Cardiac muscle cell (in vitro differentiated cells and primary cell): ENCODE data around the gene SKP2. TPM values are rescaled to one million over a fixed set of nuclear protein-coding genes. Genes with fewer than 3 reads are reported as not detected.

ENCODE experiments used
- DNase-seq, 2 donors: peaks; one replicate each; pipeline versions ENCODE4 v3.0.0 to v3.0.0-alpha.2; 2010 to 2017; ENCODE audit warnings: low read depth in 1 of 2, low spot score in 1 of 2
- H3K27ac ChIP-seq: fragments of 200-600 bp; sonication (generic); 2 replicates; pipeline ENCODE4 v1.5.1; 2016
- H3K27me3 ChIP-seq: fragments of 200-600 bp; sonication (generic); 2 replicates; pipeline ENCODE4 v1.6.0; 2016; ENCODE audit warnings: control low read depth
- H3K36me3 ChIP-seq: fragments of 200-600 bp; sonication (generic); 2 replicates; pipeline ENCODE4 v1.5.1; 2016; ENCODE audit warnings: control low read depth
- H3K4me1 ChIP-seq: fragments of 200-600 bp; sonication (generic); 2 replicates; pipeline ENCODE4 v1.8.1; 2017; ENCODE audit warnings: low read depth, mild to moderate bottlenecking, mixed run types
- H3K4me3 ChIP-seq: fragments of 200-600 bp; sonication (generic); 2 replicates; pipeline ENCODE4 v1.5.1; 2016; ENCODE audit warnings: mild to moderate bottlenecking
- H3K9me3 ChIP-seq: fragments of 200-600 bp; sonication (generic); 2 replicates; pipeline ENCODE4 v1.5.1; 2017; ENCODE audit warnings: low read depth, mild to moderate bottlenecking, control low read depth
- CTCF ChIP-seq: IDR thresholded peaks from 2 replicates; pipeline ENCODE4 v1.5.1; 2012; ENCODE audit warnings: low read depth, mild to moderate bottlenecking, low read length
- polyA plus RNA-seq: library from polyadenylated mRNA; unstranded; fragments of >200 nt; fragmentation: Nextera tagmentation; extraction: Ambion mirVana; gene quantifications from 2 replicates; pipeline ENCODE4 v1.2.1, GENCODE V29; 2016
- total RNA-seq: library from RNA; depleted of rRNA; stranded (reverse); fragments of >200 nt; gene quantifications from 2 replicates; pipeline ENCODE4 v1.2.3, GENCODE V29; 2016

Gene SKP2
- total and polyA plus RNA-seq, 2 experiments from 2014 or later: 30.3 to 36.1 TPM

GRCh38 chr5:36153298-36153677, 1.4 kb downstream of the SKP2 start:
- no peaks in the 10 kb centered on the region for H3K9me3 ChIP-seq
- TF ChIP-seq CTCF: no peak
- H3K27ac ChIP-seq: peak overlapping the region; percentile 81
- H3K36me3 ChIP-seq: peaks cover 20% of the 10 kb centered on the region
- no peaks in the 10 kb centered on the region for H3K27me3 ChIP-seq
- H3K4me1 ChIP-seq: peaks cover 44% of the 10 kb centered on the region
- peak overlapping the region; percentile 84 for H3K4me3 ChIP-seq
- DNase-seq: no peak

- Histone ChIP-seq H3K4me3 (peak overlapping the region; percentile 84), H3K36me3 (peaks cover 20% of the 10 kb centered on the region), H3K27me3 (no peaks in the 10 kb centered on the region), H3K4me1 (peaks cover 49% of the 10 kb centered on the region), H3K27ac (peak overlapping the region; percentile 38), H3K9me3 (no peaks in the 10 kb centered on the region)
- no peak for DNase-seq
- no peak for TF ChIP-seq CTCF
Observed at GRCh38 chr5:36153726-36154125, 1.8 kb downstream of the SKP2 start.

GRCh38 chr5:36155291-36155690, 3.4 kb downstream of the SKP2 start:
- H3K4me3 ChIP-seq: no peak overlapping the region
- H3K27ac ChIP-seq: no peak overlapping the region
- no peak for DNase-seq
- H3K4me1 ChIP-seq: peaks cover 45% of the 10 kb centered on the region
- H3K9me3 ChIP-seq: no peaks in the 10 kb centered on the region
- H3K27me3 ChIP-seq: no peaks in the 10 kb centered on the region
- TF ChIP-seq CTCF: no peak
- H3K36me3 ChIP-seq: peaks cover 21% of the 10 kb centered on the region

- no peak for TF ChIP-seq CTCF
- Histone ChIP-seq H3K27ac (peak overlapping the region; percentile 81), H3K4me3 (no peak overlapping the region), H3K36me3 (peaks cover 25% of the 10 kb centered on the region), H3K27me3 (no peaks in the 10 kb centered on the region), H3K4me1 (peaks cover 41% of the 10 kb centered on the region), H3K9me3 (no peaks in the 10 kb centered on the region)
- peak in 1 of 2 donors; percentile 45 for DNase-seq
Observed at GRCh38 chr5:36156121-36156601, 4.2 kb downstream of the SKP2 start.

- H3K4me3 ChIP-seq: no peak overlapping the region
- H3K27ac ChIP-seq: peak overlapping the region; percentile 81
- H3K9me3 ChIP-seq: no peaks in the 10 kb centered on the region
- no peaks in the 10 kb centered on the region for H3K27me3 ChIP-seq
- TF ChIP-seq CTCF: no peak
- peaks cover 30% of the 10 kb centered on the region for H3K36me3 ChIP-seq
- peaks cover 41% of the 10 kb centered on the region for H3K4me1 ChIP-seq
- DNase-seq: peak; percentile 19 to 63
Observed at GRCh38 chr5:36156619-36157018, 4.7 kb downstream of the SKP2 start.
